Spleen (tissue), 11 donors: ENCODE data around the gene SELENOI. TPM values are rescaled to one million over a fixed set of nuclear protein-coding genes. Genes with fewer than 3 reads are reported as not detected.

ENCODE experiments used
- DNase-seq: peaks from one replicate; pipeline ENCODE4 v3.0.0-alpha.2; 2020
- H3K27ac ChIP-seq, 8 donors: fragments of 200-600 bp; sonication (generic) in 7 of 8; 1 replicate in 4 of 8; 2 replicates in 4 of 8; pipeline versions ENCODE4 v1.5.0 to v1.8.0; 2016 to 2021; ENCODE audit warnings: inconsistent platforms in 4 of 8, mild to moderate bottlenecking in 4 of 8, moderate library complexity in 1 of 8
- H3K27me3 ChIP-seq, 7 donors: fragments of 200-600 bp; sonication (generic) in 6 of 7; replicated peaks in 1 of 7; 1 replicate in 4 of 7; 2 replicates in 3 of 7; pipeline versions ENCODE4 v1.5.0 to v1.8.0; 2016 to 2021; ENCODE audit warnings: inconsistent platforms in 3 of 7, mild to moderate bottlenecking in 1 of 7
- H3K36me3 ChIP-seq, 6 donors: fragments of 200-600 bp; sonication (generic) in 5 of 6; 1 replicate in 4 of 6; 2 replicates in 2 of 6; pipeline versions ENCODE4 v1.5.0 to v1.8.0; 2016 to 2021; ENCODE audit warnings: inconsistent platforms in 2 of 6
- H3K4me1 ChIP-seq, 6 donors: fragments of 200-600 bp; sonication (generic) in 5 of 6; 1 replicate in 3 of 6; 2 replicates in 3 of 6; pipeline versions ENCODE4 v1.5.0 to v1.8.0; 2016 to 2021; ENCODE audit warnings: inconsistent platforms in 3 of 6
- H3K4me3 ChIP-seq, 8 donors: fragments of 200-600 bp; sonication (generic) in 7 of 8; 1 replicate in 4 of 8; 2 replicates in 4 of 8; pipeline versions ENCODE4 v1.5.0 to v1.8.0; 2016 to 2021; ENCODE audit warnings: inconsistent platforms in 4 of 8, mild to moderate bottlenecking in 4 of 8, moderate library complexity in 2 of 8
- H3K9me3 ChIP-seq, 8 donors: fragments of 200-600 bp; sonication (generic) in 7 of 8; 1 replicate in 4 of 8; 2 replicates in 4 of 8; pipeline versions ENCODE4 v1.5.0 to v1.8.0; 2016 to 2021; ENCODE audit warnings: inconsistent platforms in 4 of 8
- POLR2A ChIP-seq, 3 donors: fragments of 450-650 bp; IDR thresholded peaks; one replicate each; pipeline ENCODE4 v1.5.1; 2017; ENCODE audit warnings: antibody characterized with exemption in 3 of 3, mild to moderate bottlenecking in 1 of 3
- POLR2AphosphoS5 ChIP-seq, 3 donors: sonication (generic); formaldehyde crosslinking; IDR thresholded peaks; one replicate each; pipeline ENCODE4 v1.5.1; 2017; ENCODE audit warnings: antibody characterized with exemption in 3 of 3
- WGBS, 5 donors: extraction: QIAGEN DNeasy Blood & Tissue Kit in 3 of 5; methylation state at CpG; one replicate each; pipeline versions ENCODE4 v1.1.5 to v1.1.7; 2013 to 2018; 5-methylcytosine and 5-hydroxymethylcytosine counted together
- intact Hi-C: fragments of 100-400 bp; cut with DNase I; formaldehyde crosslinking; loops from one replicate; pipeline ENCODE4 v1.15.0; 2023; ENCODE audit warnings: low total_unique reads
- polyA plus RNA-seq, 3 donors: library from polyadenylated mRNA; stranded (reverse); fragments of 200-250 nt; gene quantifications; one replicate each; pipeline ENCODE4 v1.2.1, GENCODE V29; 2013
- total RNA-seq, 7 donors: library from RNA; depleted of rRNA in 3 of 7; stranded (reverse); fragments of >200 nt in 3 of 7; fragmentation: NEBNext Ultra II Directional in 4 of 7; extraction: Animal tissue kit (Norgen Biotek cat#: 25700) in 4 of 7; gene quantifications; one replicate each; pipeline versions ENCODE4 v1.1.0 to v1.2.1, GENCODE V29; 2016 to 2021
- TF ChIP-seq, protein P1 (sequence below), 11 experiments: fragments of 200-600 bp in 7 of 11; fragments of 450-650 bp in 4 of 11; sonication (generic) in 4 of 11; IDR thresholded peaks in 8 of 11; conservative IDR thresholded peaks in 3 of 11; 1 replicate in 7 of 11; 2 replicates in 4 of 11; pipeline versions ENCODE4 v1.4.0 to v1.8.0; 2016 to 2021; ENCODE audit warnings: antibody characterized with exemption in 11 of 11, inconsistent platforms in 4 of 11, mild to moderate bottlenecking in 1 of 11
- donor health status: healthy with polysubstance abuse.
- donor health status: DM: no; HTN: no; CAD: no; lungs with moderate emphysema.
- donor health status: DM: no; HTN: no; CAD: no.
- donor health status: Bipolar disorder and iron deficiency.
- donor health status: healthy.
- donor health status: DM: no; HTN: no; CAD: no.
- donor health status: DM: yes; HTN: yes; CAD: no.

SELENOI gene
- total and polyA plus RNA-seq, 10 donors, result 2.0 to 23.6 (median 16.4) TPM

DNA sequence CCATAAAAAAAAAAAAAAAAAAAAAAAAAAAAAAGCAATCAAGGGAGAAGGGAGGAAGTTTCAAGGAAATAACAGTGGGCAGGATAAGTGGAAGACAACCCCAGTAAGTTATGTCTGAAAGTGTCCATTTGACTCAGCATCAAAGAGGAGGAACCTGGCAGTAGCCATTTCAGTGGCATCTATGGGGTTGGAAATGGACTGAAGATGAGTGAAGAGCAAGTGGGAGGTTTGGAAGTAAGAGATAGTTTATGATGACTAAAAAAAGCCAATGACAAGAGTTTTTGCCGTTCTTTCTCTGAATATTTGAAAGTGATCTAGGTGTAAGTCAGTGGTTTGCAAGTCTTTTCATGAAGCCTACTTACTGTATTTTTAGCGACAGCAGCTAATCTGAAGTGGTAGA is 9.2 kb upstream of the SELENOI start:
- Histone ChIP-seq H3K27ac (no peak overlapping the region), H3K36me3 (no peaks in the 10 kb centered on the region), H3K4me3 (no peak overlapping the region), H3K4me1 (no peaks in the 10 kb centered on the region), H3K9me3 (no peaks in the 10 kb centered on the region), H3K27me3 (no peaks in the 10 kb centered on the region)
- TF ChIP-seq POLR2AphosphoS5 (IDR thresholded peaks at IDR 0.05) (no peak), POLR2A (IDR thresholded peaks at IDR 0.05) (no peak)
- TF ChIP-seq, protein P1, sequence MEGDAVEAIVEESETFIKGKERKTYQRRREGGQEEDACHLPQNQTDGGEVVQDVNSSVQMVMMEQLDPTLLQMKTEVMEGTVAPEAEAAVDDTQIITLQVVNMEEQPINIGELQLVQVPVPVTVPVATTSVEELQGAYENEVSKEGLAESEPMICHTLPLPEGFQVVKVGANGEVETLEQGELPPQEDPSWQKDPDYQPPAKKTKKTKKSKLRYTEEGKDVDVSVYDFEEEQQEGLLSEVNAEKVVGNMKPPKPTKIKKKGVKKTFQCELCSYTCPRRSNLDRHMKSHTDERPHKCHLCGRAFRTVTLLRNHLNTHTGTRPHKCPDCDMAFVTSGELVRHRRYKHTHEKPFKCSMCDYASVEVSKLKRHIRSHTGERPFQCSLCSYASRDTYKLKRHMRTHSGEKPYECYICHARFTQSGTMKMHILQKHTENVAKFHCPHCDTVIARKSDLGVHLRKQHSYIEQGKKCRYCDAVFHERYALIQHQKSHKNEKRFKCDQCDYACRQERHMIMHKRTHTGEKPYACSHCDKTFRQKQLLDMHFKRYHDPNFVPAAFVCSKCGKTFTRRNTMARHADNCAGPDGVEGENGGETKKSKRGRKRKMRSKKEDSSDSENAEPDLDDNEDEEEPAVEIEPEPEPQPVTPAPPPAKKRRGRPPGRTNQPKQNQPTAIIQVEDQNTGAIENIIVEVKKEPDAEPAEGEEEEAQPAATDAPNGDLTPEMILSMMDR (IDR thresholded peaks at IDR 0.05 in 8 of 11, conservative IDR thresholded peaks at IDR 0.05 in 3 of 11), result no peak
- no peak for DNase-seq
- 84 to 94% (median 90%) methylated on average over 2 of the region's 2 CpGs for WGBS, 5 donors
- intact Hi-C loops, result no loop called here

DNA sequence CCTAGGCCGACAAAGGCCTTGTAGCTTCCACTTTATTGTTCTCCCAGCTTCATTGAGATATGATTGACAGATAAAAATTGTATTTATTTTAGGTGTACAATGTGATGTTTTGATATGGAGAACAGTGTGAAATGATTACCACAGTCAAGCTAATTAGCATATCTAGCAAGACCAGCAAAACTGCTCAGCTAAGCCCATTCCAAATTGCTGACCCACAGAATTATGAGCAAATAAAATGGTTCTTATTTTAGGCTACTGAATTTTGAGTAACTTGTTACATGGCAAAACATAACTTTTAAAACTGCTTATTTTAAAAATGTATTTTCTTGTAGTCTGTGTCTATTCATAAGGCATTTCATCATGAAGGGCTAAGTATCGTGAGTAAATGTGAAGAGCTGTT is 8.6 kb upstream of the SELENOI start:
- Histone ChIP-seq H3K27ac (no peak overlapping the region), H3K9me3 (no peaks in the 10 kb centered on the region), H3K4me1 (no peaks in the 10 kb centered on the region), H3K4me3 (no peak overlapping the region), H3K27me3 (no peaks in the 10 kb centered on the region), H3K36me3 (no peaks in the 10 kb centered on the region)
- 94 to 97% (median 96%) methylated on average over 2 of the region's 2 CpGs for WGBS, 5 donors
- intact Hi-C loops, result no loop called here
- DNase-seq, result no peak
- TF ChIP-seq POLR2AphosphoS5 (IDR thresholded peaks at IDR 0.05) (no peak), POLR2A (IDR thresholded peaks at IDR 0.05) (no peak)
- TF ChIP-seq, protein P1 (IDR thresholded peaks at IDR 0.05 in 8 of 11, conservative IDR thresholded peaks at IDR 0.05 in 3 of 11), result no peak

DNA sequence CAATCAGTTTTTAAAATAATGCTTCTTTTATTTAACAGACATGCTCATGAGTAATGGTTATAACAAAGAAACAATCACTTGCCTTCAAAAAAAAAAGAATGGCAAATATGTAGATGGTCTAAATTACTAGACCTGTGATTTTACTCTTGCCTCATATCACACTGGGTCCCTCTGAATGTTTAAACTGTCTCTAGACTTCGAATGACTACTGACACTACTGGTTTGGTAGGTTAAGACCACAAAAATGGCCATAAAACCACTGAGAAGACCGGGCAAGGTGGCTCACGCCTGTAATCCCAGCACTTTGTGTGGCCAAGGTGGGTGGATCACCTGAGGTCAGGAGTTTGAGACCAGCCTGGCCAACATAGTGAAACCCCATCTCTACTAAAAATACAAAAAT is 5.1 kb upstream of the SELENOI start:
- DNase-seq, result no peak
- no peaks in the 10 kb centered on the region for H3K27me3 ChIP-seq
- no peak overlapping the region for H3K4me3 ChIP-seq
- WGBS, 5 donors, result 73 to 92% (median 89%) methylated on average over 3 of the region's 3 CpGs
- peaks cover 8 to 21% (median 15%) of the 10 kb centered on the region in 6 donors for H3K4me1 ChIP-seq
- TF ChIP-seq, protein P1 (IDR thresholded peaks at IDR 0.05 in 8 of 11, conservative IDR thresholded peaks at IDR 0.05 in 3 of 11), result no peak
- TF ChIP-seq POLR2A (IDR thresholded peaks at IDR 0.05) (no peak), POLR2AphosphoS5 (IDR thresholded peaks at IDR 0.05) (no peak)
- no peaks in the 10 kb centered on the region for H3K36me3 ChIP-seq
- no peaks in the 10 kb centered on the region for H3K9me3 ChIP-seq
- intact Hi-C loops, result no loop called here
- H3K27ac ChIP-seq, result no peak overlapping the region

DNA sequence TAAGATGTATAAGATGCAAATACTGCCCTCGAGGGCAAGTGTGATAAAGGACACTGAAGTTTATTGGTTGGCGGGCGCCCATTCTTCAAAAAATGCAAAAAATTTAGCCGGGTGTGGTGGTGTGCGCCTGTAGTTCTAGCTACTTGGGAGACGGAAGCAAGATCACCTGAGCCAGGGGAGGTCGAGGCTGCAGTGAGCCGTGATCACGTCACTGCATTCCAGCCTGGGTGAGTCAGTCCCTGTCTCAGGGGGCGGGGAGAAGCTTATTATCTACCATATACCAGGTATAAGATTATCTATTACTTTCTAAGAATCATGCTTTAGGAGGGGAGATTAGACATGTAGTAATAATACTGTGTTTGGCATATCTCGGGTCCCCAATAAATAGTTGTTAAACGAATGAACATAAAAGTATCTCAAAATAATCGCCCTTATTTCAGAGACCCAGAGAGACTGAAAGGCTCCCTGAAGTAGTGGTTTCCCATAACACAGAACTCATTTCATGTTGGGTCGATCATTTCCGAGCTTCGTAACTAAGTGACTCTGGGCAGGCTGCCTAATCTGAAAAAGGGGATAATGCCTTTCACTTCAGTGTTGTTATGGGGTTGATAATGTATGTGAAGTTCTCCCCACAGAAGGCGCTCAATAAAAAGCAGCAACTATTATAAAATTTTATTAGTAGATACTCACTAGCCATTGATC is 1.2 kb upstream of the SELENOI start:
- H3K9me3 ChIP-seq, result no peaks in the 10 kb centered on the region
- TF ChIP-seq POLR2A (IDR thresholded peaks at IDR 0.05) (no peak), POLR2AphosphoS5 (IDR thresholded peaks at IDR 0.05) (no peak)
- TF ChIP-seq, protein P1 (IDR thresholded peaks at IDR 0.05 in 8 of 11, conservative IDR thresholded peaks at IDR 0.05 in 3 of 11), result no peak
- peak overlapping the region; percentile 79 to 96 (median 90) for H3K4me3 ChIP-seq
- no peak for DNase-seq
- H3K27me3 ChIP-seq, result no peaks in the 10 kb centered on the region
- H3K27ac ChIP-seq, result peak overlapping the region; percentile 89 to 97 (median 95)
- H3K36me3 ChIP-seq, result no peaks in the 10 kb centered on the region
- 48 to 52% (median 51%) methylated on average over 17 of the region's 17 CpGs for WGBS, 5 donors
- peaks cover 21 to 48% (median 33%) of the 10 kb centered on the region in 6 donors for H3K4me1 ChIP-seq
- intact Hi-C loops, result no loop called here
